HFFc6 (cell line): ENCODE results near the gene TP53RK. TPM values are rescaled to one million over a fixed set of nuclear protein-coding genes. Genes with fewer than 3 reads are reported as not detected.

Source experiments
- DNase-seq: peaks from one replicate; pipeline ENCODE4 v3.0.0-alpha.2; 2018
- H3K27ac Mint-ChIP-seq: 2 replicates; pipeline ENCODE4 v1.8.0; 2020; ENCODE audit warnings: mild to moderate bottlenecking, mixed read lengths
- H3K27me3 Mint-ChIP-seq: 2 replicates; pipeline ENCODE4 v1.8.0; 2021; ENCODE audit warnings: mild to moderate bottlenecking, moderate library complexity, mixed read lengths; ENCODE audit not compliant: insufficient read depth
- H3K36me3 Mint-ChIP-seq: 2 replicates; pipeline ENCODE4 v1.8.0; 2021; ENCODE audit warnings: low read depth, mixed read lengths
- H3K4me1 Mint-ChIP-seq: 2 replicates; pipeline ENCODE4 v1.8.0; 2020; ENCODE audit warnings: low read depth, mixed read lengths
- H3K4me3 Mint-ChIP-seq: 2 replicates; pipeline ENCODE4 v1.8.0; 2020; ENCODE audit warnings: mild to moderate bottlenecking, moderate library complexity, mixed read lengths
- H3K9me3 Mint-ChIP-seq: 2 replicates; pipeline ENCODE4 v1.8.0; 2020; ENCODE audit warnings: mild to moderate bottlenecking, mixed read lengths
- CTCF ChIP-seq: fragments of 200-600 bp; sonication (generic); IDR thresholded peaks from 2 replicates; pipeline ENCODE4 v1.5.0; 2021; ENCODE audit warnings: antibody characterized with exemption, mild to moderate bottlenecking
- total RNA-seq, 6 experiments: library from RNA; stranded (reverse); fragmentation: NEBNext Ultra II Directional; extraction: Animal tissue kit (Norgen Biotek cat#: 25700); gene quantifications; 2 replicates in 1 of 6; 3 replicates in 5 of 6; pipeline ENCODE4 v1.2.3, GENCODE V29; 2021

Gene TP53RK
- total RNA-seq, 6 experiments from 2014 or later, result 14.8 to 20.0 (median 15.8) TPM

GRCh38 chr20:46642969-46643343 is 46.3 kb downstream of the TP53RK start:
- no peaks in the 10 kb centered on the region for H3K36me3 Mint-ChIP-seq
- H3K4me3 Mint-ChIP-seq, result no peak overlapping the region
- DNase-seq, result no peak
- H3K27me3 Mint-ChIP-seq, result no peaks in the 10 kb centered on the region; the same call in 1 of the 2 replicates
- H3K9me3 Mint-ChIP-seq, result no peaks in the 10 kb centered on the region
- H3K27ac Mint-ChIP-seq, result no peak overlapping the region
- H3K4me1 Mint-ChIP-seq, result peaks cover 12% of the 10 kb centered on the region
- TF ChIP-seq CTCF, result no peak

GRCh38 chr20:46642265-46642968 is 46.8 kb downstream of the TP53RK start:
- no peak for TF ChIP-seq CTCF
- H3K27me3 Mint-ChIP-seq, result no peaks in the 10 kb centered on the region; the same call in 1 of the 2 replicates
- no peak overlapping the region for H3K4me3 Mint-ChIP-seq
- no peaks in the 10 kb centered on the region for H3K9me3 Mint-ChIP-seq
- DNase-seq, result no peak
- H3K36me3 Mint-ChIP-seq, result no peaks in the 10 kb centered on the region
- H3K4me1 Mint-ChIP-seq, result peaks cover 12% of the 10 kb centered on the region
- no peak overlapping the region for H3K27ac Mint-ChIP-seq

- Mint-ChIP-seq H3K36me3 (no peaks in the 10 kb centered on the region), H3K27ac (no peak overlapping the region), H3K4me3 (no peak overlapping the region), H3K9me3 (no peaks in the 10 kb centered on the region), H3K4me1 (peaks cover 3% of the 10 kb centered on the region; the same call in 1 of the 2 replicates), H3K27me3 (no peaks in the 10 kb centered on the region; the same call in 1 of the 2 replicates)
- no peak for TF ChIP-seq CTCF
- no peak for DNase-seq
Measured at GRCh38 chr20:46641424-46641823, 47.8 kb downstream of the TP53RK start.

- no peak overlapping the region for H3K27ac Mint-ChIP-seq
Measured at GRCh38 chr20:46640536-46641311, 48.5 kb downstream of the TP53RK start.

GRCh38 chr20:46640044-46640443 is 49.2 kb downstream of the TP53RK start:
- Mint-ChIP-seq H3K27ac (no peak overlapping the region), H3K4me3 (no peak overlapping the region)
- no peak for TF ChIP-seq CTCF

More at GRCh38 chr20:46640536-46641311, 48.5 kb downstream of the TP53RK start:
- Mint-ChIP-seq H3K27me3 (peaks cover 4% of the 10 kb centered on the region; the same call in 1 of the 2 replicates), H3K4me3 (no peak overlapping the region), H3K36me3 (no peaks in the 10 kb centered on the region), H3K4me1 (no peaks in the 10 kb centered on the region), H3K9me3 (no peaks in the 10 kb centered on the region)
- no peak for DNase-seq
- TF ChIP-seq CTCF, result no peak

More at GRCh38 chr20:46640044-46640443, 49.2 kb downstream of the TP53RK start:
- no peak for DNase-seq
- Mint-ChIP-seq H3K9me3 (no peaks in the 10 kb centered on the region), H3K4me1 (no peaks in the 10 kb centered on the region), H3K27me3 (peaks cover 10% of the 10 kb centered on the region), H3K36me3 (no peaks in the 10 kb centered on the region)
